GM23338 (cell line): ENCODE results near the gene TRIM44. TPM values are rescaled to one million over a fixed set of nuclear protein-coding genes. Genes with fewer than 3 reads are reported as not detected.

Experiments
- ATAC-seq: fragments of 200-7000 bp; cut with Tn5 transposase; 3 replicates; pipeline ENCODE4 v1.9.1; 2020
- DNase-seq: peaks from one replicate; pipeline ENCODE4 v3.0.0-alpha.2; 2015; ENCODE audit warnings: low spot score
- H2AFZ ChIP-seq: fragments of 200-600 bp; sonication (generic); 2 replicates; pipeline ENCODE4 v1.8.0; 2016; ENCODE audit warnings: antibody characterized with exemption, mild to moderate bottlenecking, moderate library complexity
- H3F3A ChIP-seq: fragments of 200-600 bp; sonication (generic); replicated peaks from 2 replicates; pipeline ENCODE4 v1.8.0; 2017; ENCODE audit warnings: antibody characterized with exemption, mixed run types, low read depth
- H3K27ac ChIP-seq: fragments of 200-600 bp; sonication (generic); 2 replicates; pipeline ENCODE4 v1.6.1; 2016; ENCODE audit warnings: low read depth
- H3K27me3 ChIP-seq: fragments of 200-600 bp; sonication (generic); 2 replicates; pipeline ENCODE4 v1.8.0; 2016; ENCODE audit warnings: mild to moderate bottlenecking, mixed run types, moderate library complexity; ENCODE audit not compliant: insufficient read depth
- H3K36me3 ChIP-seq: fragments of 200-600 bp; sonication (generic); 2 replicates; pipeline ENCODE4 v1.8.0; 2016; ENCODE audit warnings: mild to moderate bottlenecking; ENCODE audit not compliant: insufficient read depth
- H3K4me1 ChIP-seq: fragments of 200-600 bp; sonication (generic); 2 replicates; pipeline ENCODE4 v1.8.0; 2016; ENCODE audit warnings: mild to moderate bottlenecking, moderate library complexity; ENCODE audit not compliant: insufficient read depth
- H3K4me2 ChIP-seq: fragments of 200-600 bp; sonication (generic); 2 replicates; pipeline ENCODE4 v1.7.1; 2017; ENCODE audit warnings: mixed run types
- H3K4me3 ChIP-seq: fragments of 200-600 bp; sonication (generic); 2 replicates; pipeline ENCODE4 v1.6.1; 2016; ENCODE audit warnings: mixed run types
- H3K79me2 ChIP-seq: fragments of 200-600 bp; sonication (generic); replicated peaks from 2 replicates; pipeline ENCODE4 v1.8.0; 2017; ENCODE audit warnings: mild to moderate bottlenecking; ENCODE audit not compliant: insufficient read depth
- H3K9me2 ChIP-seq: fragments of 200-600 bp; sonication (generic); 2 replicates; pipeline ENCODE4 v1.8.0; 2017; ENCODE audit not compliant: insufficient read depth
- H4K20me1 ChIP-seq: fragments of 200-600 bp; sonication (generic); replicated peaks from 2 replicates; pipeline ENCODE4 v1.8.0; 2017; ENCODE audit warnings: mild to moderate bottlenecking; ENCODE audit not compliant: insufficient read depth
- H3K27ac Mint-ChIP-seq: 2 replicates; pipeline ENCODE4 v1.8.0; 2020; ENCODE audit warnings: inconsistent platforms, mild to moderate bottlenecking, moderate library complexity, mixed read lengths
- H3K27me3 Mint-ChIP-seq: 3 replicates; pipeline ENCODE4 v1.8.0; 2022; ENCODE audit warnings: low read depth, mild to moderate bottlenecking, moderate library complexity, mixed read lengths, inconsistent platforms; ENCODE audit not compliant: insufficient read depth, poor library complexity
- H3K36me3 Mint-ChIP-seq: 3 replicates; pipeline ENCODE4 v1.8.0; 2021; ENCODE audit warnings: low read depth, mild to moderate bottlenecking, inconsistent platforms, moderate library complexity, mixed read lengths
- H3K4me1 Mint-ChIP-seq: 3 replicates; pipeline ENCODE4 v1.8.0; 2020; ENCODE audit warnings: mild to moderate bottlenecking, inconsistent platforms, mixed read lengths
- H3K4me3 Mint-ChIP-seq: 3 replicates; pipeline ENCODE4 v1.8.0; 2021; ENCODE audit warnings: moderate library complexity, mild to moderate bottlenecking, inconsistent platforms, mixed read lengths
- H3K9me3 Mint-ChIP-seq: 3 replicates; pipeline ENCODE4 v1.8.0; 2020; ENCODE audit warnings: moderate library complexity, mild to moderate bottlenecking, inconsistent platforms, mixed read lengths
- CREB1 ChIP-seq: fragments of 250-450 bp; sonication (Bioruptor Pico); IDR thresholded peaks from 2 replicates; pipeline ENCODE4 v1.5.0; 2020; ENCODE audit warnings: low read depth, mild to moderate bottlenecking, moderate library complexity
- EZH2 ChIP-seq: fragments of 200-600 bp; sonication (generic); IDR thresholded peaks from one replicate; pipeline ENCODE4 v1.8.0; 2017; ENCODE audit warnings: antibody characterized with exemption, mild to moderate bottlenecking, low read depth; ENCODE audit not compliant: unreplicated experiment
- EZH2phosphoT487 ChIP-seq: fragments of 200-600 bp; sonication (generic); IDR thresholded peaks from one replicate; pipeline ENCODE4 v1.8.1; 2018; ENCODE audit warnings: antibody characterized with exemption; ENCODE audit not compliant: unreplicated experiment
- JUNB ChIP-seq: IDR thresholded peaks from one replicate; pipeline ENCODE4 v1.6.1; 2016; ENCODE audit warnings: antibody characterized with exemption; ENCODE audit not compliant: unreplicated experiment
- NANOG ChIP-seq: IDR thresholded peaks from 2 replicates; pipeline ENCODE4 v1.6.1; 2016; ENCODE audit warnings: antibody characterized with exemption, borderline replicate concordance
- POLR2AphosphoS5 ChIP-seq: IDR thresholded peaks from 2 replicates; pipeline ENCODE4 v1.6.1; 2016; ENCODE audit warnings: antibody characterized with exemption, low read depth
- STAT1 ChIP-seq: IDR thresholded peaks from one replicate; pipeline ENCODE4 v1.6.1; 2016; ENCODE audit warnings: antibody characterized with exemption; ENCODE audit not compliant: unreplicated experiment
- ZNF114 ChIP-seq: fragments of 250-450 bp; sonication (Bioruptor Pico); IDR thresholded peaks from 2 replicates; pipeline ENCODE4 v1.5.0; 2020; ENCODE audit warnings: mild to moderate bottlenecking, moderate library complexity
- ZNF331 ChIP-seq: fragments of 250-450 bp; sonication (Bioruptor Pico); IDR thresholded peaks from 2 replicates; pipeline ENCODE4 v1.5.0; 2020; ENCODE audit warnings: low read depth, mild to moderate bottlenecking, moderate library complexity
- polyA plus RNA-seq: library from polyadenylated mRNA; unstranded; fragments of >200 nt; fragmentation: Nextera tagmentation; extraction: Ambion mirVana; gene quantifications from 2 replicates; pipeline ENCODE4 v1.2.1, GENCODE V29; 2016
- total RNA-seq: library from RNA; depleted of rRNA; stranded (reverse); fragments of >200 nt; shearing (Covaris generic); gene quantifications from 2 replicates; pipeline ENCODE4 v1.2.3, GENCODE V29; 2014
- TF ChIP-seq, protein P1 (sequence below): IDR thresholded peaks from one replicate; pipeline ENCODE4 v1.6.1; 2018; ENCODE audit warnings: antibody characterized with exemption; ENCODE audit not compliant: unreplicated experiment
- TF ChIP-seq, protein P2 (sequence below): IDR thresholded peaks from 2 replicates; pipeline ENCODE4 v1.6.1; 2016; ENCODE audit warnings: antibody characterized with exemption
- TF ChIP-seq, protein P3 (sequence below): fragments of 250-450 bp; sonication (Bioruptor Pico); IDR thresholded peaks from 2 replicates; pipeline ENCODE4 v1.5.0; 2020; ENCODE audit warnings: mild to moderate bottlenecking, moderate library complexity
- TF ChIP-seq, protein P4 (sequence below), 2 experiments: fragments of 200-600 bp in 1 of 2; sonication (generic) in 1 of 2; conservative IDR thresholded peaks; 2 replicates each; pipeline versions ENCODE4 v1.5.1 to v1.6.1; 2016 to 2017; ENCODE audit warnings: antibody characterized with exemption in 2 of 2, low read depth in 2 of 2, mild to moderate bottlenecking in 2 of 2, moderate library complexity in 1 of 2

TRIM44 gene
- total and polyA plus RNA-seq, 2 experiments from 2014 or later: 10.3 to 10.4 TPM

DNA sequence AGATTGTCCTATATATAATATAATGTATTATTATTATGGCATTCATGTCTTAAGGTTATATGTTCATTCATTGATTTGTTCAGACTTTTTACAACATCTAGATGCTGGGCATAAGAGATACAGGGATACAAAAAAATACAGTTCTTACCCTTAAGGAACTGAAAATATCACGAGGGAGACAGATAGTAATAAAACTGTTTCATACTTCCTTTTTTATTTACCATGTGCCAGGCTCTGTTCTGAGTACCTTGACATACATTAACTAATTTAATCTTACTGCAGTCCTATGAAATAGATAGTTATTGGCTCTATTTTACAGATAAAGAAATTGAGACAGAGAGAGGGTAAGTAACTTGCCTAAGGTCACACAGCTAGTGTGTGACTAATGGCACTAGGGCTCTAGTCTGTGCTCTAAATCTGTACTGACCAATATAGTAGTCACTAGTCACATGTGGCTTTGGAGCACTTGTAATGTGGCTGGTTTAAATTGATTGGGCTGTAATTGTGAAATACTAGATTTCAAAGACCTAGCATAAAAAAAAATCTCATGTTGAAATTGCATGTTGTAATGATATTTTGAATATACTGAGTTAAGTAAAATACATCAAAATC, 21.3 kb downstream of the TRIM44 start:
- H4K20me1 ChIP-seq: peaks cover 3% of the 10 kb centered on the region; the same call in 1 of the 2 replicates
- H3K4me3 ChIP-seq: no peak overlapping the region
- TF ChIP-seq NANOG: no peak
- TF ChIP-seq, protein P1, sequence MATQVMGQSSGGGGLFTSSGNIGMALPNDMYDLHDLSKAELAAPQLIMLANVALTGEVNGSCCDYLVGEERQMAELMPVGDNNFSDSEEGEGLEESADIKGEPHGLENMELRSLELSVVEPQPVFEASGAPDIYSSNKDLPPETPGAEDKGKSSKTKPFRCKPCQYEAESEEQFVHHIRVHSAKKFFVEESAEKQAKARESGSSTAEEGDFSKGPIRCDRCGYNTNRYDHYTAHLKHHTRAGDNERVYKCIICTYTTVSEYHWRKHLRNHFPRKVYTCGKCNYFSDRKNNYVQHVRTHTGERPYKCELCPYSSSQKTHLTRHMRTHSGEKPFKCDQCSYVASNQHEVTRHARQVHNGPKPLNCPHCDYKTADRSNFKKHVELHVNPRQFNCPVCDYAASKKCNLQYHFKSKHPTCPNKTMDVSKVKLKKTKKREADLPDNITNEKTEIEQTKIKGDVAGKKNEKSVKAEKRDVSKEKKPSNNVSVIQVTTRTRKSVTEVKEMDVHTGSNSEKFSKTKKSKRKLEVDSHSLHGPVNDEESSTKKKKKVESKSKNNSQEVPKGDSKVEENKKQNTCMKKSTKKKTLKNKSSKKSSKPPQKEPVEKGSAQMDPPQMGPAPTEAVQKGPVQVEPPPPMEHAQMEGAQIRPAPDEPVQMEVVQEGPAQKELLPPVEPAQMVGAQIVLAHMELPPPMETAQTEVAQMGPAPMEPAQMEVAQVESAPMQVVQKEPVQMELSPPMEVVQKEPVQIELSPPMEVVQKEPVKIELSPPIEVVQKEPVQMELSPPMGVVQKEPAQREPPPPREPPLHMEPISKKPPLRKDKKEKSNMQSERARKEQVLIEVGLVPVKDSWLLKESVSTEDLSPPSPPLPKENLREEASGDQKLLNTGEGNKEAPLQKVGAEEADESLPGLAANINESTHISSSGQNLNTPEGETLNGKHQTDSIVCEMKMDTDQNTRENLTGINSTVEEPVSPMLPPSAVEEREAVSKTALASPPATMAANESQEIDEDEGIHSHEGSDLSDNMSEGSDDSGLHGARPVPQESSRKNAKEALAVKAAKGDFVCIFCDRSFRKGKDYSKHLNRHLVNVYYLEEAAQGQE: no peak
- no peak for TF ChIP-seq ZNF331 (CRISPR knock-in tag)
- TF ChIP-seq EZH2: no peak
- TF ChIP-seq, protein P2, sequence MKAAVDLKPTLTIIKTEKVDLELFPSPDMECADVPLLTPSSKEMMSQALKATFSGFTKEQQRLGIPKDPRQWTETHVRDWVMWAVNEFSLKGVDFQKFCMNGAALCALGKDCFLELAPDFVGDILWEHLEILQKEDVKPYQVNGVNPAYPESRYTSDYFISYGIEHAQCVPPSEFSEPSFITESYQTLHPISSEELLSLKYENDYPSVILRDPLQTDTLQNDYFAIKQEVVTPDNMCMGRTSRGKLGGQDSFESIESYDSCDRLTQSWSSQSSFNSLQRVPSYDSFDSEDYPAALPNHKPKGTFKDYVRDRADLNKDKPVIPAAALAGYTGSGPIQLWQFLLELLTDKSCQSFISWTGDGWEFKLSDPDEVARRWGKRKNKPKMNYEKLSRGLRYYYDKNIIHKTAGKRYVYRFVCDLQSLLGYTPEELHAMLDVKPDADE: no peak
- TF ChIP-seq CREB1 (CRISPR knock-in tag): no peak
- TF ChIP-seq JUNB: no peak
- TF ChIP-seq, protein P3, sequence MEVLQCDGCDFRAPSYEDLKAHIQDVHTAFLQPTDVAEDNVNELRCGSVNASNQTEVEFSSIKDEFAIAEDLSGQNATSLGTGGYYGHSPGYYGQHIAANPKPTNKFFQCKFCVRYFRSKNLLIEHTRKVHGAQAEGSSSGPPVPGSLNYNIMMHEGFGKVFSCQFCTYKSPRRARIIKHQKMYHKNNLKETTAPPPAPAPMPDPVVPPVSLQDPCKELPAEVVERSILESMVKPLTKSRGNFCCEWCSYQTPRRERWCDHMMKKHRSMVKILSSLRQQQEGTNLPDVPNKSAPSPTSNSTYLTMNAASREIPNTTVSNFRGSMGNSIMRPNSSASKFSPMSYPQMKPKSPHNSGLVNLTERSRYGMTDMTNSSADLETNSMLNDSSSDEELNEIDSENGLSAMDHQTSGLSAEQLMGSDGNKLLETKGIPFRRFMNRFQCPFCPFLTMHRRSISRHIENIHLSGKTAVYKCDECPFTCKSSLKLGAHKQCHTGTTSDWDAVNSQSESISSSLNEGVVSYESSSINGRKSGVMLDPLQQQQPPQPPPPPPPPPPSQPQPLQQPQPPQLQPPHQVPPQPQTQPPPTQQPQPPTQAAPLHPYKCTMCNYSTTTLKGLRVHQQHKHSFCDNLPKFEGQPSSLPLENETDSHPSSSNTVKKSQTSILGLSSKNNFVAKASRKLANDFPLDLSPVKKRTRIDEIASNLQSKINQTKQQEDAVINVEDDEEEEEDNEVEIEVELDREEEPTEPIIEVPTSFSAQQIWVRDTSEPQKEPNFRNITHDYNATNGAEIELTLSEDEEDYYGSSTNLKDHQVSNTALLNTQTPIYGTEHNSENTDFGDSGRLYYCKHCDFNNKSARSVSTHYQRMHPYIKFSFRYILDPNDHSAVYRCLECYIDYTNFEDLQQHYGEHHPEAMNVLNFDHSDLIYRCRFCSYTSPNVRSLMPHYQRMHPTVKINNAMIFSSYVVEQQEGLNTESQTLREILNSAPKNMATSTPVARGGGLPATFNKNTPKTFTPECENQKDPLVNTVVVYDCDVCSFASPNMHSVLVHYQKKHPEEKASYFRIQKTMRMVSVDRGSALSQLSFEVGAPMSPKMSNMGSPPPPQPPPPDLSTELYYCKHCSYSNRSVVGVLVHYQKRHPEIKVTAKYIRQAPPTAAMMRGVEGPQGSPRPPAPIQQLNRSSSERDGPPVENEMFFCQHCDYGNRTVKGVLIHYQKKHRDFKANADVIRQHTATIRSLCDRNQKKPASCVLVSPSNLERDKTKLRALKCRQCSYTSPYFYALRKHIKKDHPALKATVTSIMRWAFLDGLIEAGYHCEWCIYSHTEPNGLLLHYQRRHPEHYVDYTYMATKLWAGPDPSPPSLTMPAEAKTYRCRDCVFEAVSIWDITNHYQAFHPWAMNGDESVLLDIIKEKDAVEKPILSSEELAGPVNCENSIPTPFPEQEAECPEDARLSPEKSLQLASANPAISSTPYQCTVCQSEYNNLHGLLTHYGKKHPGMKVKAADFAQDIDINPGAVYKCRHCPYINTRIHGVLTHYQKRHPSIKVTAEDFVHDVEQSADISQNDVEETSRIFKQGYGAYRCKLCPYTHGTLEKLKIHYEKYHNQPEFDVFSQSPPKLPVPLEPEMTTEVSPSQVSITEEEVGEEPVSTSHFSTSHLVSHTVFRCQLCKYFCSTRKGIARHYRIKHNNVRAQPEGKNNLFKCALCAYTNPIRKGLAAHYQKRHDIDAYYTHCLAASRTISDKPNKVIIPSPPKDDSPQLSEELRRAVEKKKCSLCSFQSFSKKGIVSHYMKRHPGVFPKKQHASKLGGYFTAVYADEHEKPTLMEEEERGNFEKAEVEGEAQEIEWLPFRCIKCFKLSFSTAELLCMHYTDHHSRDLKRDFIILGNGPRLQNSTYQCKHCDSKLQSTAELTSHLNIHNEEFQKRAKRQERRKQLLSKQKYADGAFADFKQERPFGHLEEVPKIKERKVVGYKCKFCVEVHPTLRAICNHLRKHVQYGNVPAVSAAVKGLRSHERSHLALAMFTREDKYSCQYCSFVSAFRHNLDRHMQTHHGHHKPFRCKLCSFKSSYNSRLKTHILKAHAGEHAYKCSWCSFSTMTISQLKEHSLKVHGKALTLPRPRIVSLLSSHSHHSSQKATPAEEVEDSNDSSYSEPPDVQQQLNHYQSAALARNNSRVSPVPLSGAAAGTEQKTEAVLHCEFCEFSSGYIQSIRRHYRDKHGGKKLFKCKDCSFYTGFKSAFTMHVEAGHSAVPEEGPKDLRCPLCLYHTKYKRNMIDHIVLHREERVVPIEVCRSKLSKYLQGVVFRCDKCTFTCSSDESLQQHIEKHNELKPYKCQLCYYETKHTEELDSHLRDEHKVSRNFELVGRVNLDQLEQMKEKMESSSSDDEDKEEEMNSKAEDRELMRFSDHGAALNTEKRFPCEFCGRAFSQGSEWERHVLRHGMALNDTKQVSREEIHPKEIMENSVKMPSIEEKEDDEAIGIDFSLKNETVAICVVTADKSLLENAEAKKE (CRISPR knock-in tag): no peak
- TF ChIP-seq STAT1: no peak
- no peak for TF ChIP-seq POLR2AphosphoS5
- TF ChIP-seq, protein P4, sequence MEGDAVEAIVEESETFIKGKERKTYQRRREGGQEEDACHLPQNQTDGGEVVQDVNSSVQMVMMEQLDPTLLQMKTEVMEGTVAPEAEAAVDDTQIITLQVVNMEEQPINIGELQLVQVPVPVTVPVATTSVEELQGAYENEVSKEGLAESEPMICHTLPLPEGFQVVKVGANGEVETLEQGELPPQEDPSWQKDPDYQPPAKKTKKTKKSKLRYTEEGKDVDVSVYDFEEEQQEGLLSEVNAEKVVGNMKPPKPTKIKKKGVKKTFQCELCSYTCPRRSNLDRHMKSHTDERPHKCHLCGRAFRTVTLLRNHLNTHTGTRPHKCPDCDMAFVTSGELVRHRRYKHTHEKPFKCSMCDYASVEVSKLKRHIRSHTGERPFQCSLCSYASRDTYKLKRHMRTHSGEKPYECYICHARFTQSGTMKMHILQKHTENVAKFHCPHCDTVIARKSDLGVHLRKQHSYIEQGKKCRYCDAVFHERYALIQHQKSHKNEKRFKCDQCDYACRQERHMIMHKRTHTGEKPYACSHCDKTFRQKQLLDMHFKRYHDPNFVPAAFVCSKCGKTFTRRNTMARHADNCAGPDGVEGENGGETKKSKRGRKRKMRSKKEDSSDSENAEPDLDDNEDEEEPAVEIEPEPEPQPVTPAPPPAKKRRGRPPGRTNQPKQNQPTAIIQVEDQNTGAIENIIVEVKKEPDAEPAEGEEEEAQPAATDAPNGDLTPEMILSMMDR (conservative IDR thresholded peaks at IDR 0.05; ENCODE audit: low read depth in 2 of 2): no peak
- no peak for TF ChIP-seq ZNF114 (CRISPR knock-in tag)
- no peak for TF ChIP-seq EZH2phosphoT487
- H3K36me3 ChIP-seq: no peaks in the 10 kb centered on the region
- H3K4me3 Mint-ChIP-seq: no peak overlapping the region
- no peaks in the 10 kb centered on the region for H3K9me2 ChIP-seq
- H2AFZ ChIP-seq: no peak overlapping the region
- H3K27me3 ChIP-seq: no peaks in the 10 kb centered on the region
- H3K4me1 Mint-ChIP-seq: peaks cover 10% of the 10 kb centered on the region
- H3K79me2 ChIP-seq: peaks cover 34% of the 10 kb centered on the region
- H3K9me3 Mint-ChIP-seq: no peaks in the 10 kb centered on the region
- ATAC-seq: no peak
- peaks cover 8% of the 10 kb centered on the region for H3K4me1 ChIP-seq
- no peak overlapping the region for H3K4me2 ChIP-seq
- H3K27me3 Mint-ChIP-seq: peaks cover 2% of the 10 kb centered on the region
- no peak for DNase-seq
- no peak overlapping the region for H3K27ac ChIP-seq
- H3F3A ChIP-seq: no peaks in the 10 kb centered on the region
- H3K27ac Mint-ChIP-seq: no peak overlapping the region
- H3K36me3 Mint-ChIP-seq: peaks cover 5% of the 10 kb centered on the region; the same call in 2 of the 3 replicates
